ENCODE results near the gene COG2.
"Not testable (repeated sequence)": the region's sequence is repeated elsewhere in the genome, so short reads cannot be mapped to it uniquely, and the experiment has no call there.

The COG2 gene

GRCh38 chr1:230721849-230722522 is 79.7 kb downstream of the COG2 start:
- DNase-seq: not testable (repeated sequence)

DNA sequence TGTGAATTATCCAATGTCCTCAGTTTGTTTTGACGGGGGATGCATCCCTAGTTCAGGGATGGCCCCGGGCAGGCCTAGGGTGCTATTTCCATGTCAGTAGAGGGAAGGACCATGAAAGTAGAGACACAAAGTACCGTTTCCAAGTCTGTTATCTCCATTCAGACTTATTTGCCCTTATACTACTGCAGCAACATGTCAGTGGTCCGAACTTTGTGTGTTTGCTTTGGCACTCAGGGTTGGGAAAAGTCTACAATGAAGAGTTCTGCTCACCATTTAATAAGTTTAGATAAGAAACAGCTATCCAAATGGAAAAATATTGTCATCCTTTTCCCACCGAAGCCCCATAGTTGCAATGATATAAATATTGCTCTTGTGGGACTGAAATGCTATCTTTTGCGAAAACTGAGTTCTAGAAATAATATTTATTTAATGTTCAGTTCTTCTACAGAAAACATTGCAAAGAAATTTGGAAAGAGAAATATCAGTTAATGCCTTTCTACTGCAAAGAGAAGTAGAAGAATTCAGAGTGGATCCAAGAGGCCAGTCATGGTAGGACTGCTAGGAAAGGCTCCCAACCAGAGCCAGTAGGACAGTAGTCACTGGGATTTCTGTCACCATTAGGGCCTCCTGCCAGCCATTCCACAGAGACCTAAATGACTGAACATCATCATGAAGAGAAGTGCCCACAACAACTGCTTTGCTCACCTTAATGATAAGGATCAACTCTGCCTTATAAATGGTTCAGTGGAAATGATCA is 83.2 kb downstream of the COG2 start:
- DNase-seq: no peak

DNA sequence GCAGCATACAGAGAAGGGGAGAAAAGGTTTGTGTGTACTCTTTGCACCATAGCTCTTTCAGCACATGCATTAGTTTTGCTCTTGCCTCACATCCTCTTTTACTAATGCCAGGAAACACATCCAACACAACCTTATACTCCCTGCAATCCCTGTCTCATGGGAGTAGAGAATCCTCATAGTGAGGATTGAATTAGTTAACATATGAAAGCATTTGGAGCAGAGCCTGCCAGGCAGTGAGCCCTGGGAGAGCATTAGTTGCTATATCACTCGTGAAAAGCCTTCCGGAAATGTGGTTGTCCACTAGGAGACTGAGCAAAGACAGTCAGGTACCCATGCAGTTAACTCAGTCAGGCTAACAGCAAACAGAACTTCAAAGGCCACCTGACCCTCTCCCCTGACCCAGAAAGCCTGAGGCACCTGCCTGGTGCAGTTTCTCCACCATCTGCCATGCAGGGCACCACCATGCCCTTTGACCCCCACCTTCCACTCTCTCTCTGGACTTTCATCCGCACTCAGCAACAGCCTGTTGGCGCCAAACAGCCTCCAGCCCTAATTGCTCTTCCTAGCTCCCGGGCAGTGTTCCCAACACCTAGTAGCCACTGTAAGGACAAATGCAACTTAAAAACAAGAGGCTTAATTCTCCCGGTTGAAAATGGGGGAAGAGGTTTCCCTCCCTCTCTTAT is 86.6 kb downstream of the COG2 start:
- no peak for DNase-seq

DNA sequence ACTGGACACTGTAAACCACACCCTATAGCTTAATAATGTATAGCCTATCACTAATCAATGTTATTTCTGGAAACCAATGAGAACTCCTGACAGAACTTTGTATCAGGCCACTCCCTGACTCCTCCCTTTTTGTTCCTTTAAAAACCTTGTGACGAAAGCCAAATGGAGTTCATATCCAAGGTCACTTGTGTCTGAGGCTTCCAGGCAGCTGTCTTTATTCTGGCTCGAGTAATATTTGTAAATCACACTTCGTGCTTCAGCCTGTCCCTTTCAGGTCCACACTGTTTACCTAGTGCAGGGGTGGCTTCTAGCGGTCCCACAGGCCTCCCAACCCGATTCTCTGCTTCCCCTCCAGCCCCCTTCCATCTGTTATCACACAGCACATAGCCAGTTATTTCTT is 88.7 kb downstream of the COG2 start:
- DNase-seq: no peak

GRCh38 chr1:230735447-230735846 is 93.2 kb downstream of the COG2 start:
- DNase-seq: no peak

DNA sequence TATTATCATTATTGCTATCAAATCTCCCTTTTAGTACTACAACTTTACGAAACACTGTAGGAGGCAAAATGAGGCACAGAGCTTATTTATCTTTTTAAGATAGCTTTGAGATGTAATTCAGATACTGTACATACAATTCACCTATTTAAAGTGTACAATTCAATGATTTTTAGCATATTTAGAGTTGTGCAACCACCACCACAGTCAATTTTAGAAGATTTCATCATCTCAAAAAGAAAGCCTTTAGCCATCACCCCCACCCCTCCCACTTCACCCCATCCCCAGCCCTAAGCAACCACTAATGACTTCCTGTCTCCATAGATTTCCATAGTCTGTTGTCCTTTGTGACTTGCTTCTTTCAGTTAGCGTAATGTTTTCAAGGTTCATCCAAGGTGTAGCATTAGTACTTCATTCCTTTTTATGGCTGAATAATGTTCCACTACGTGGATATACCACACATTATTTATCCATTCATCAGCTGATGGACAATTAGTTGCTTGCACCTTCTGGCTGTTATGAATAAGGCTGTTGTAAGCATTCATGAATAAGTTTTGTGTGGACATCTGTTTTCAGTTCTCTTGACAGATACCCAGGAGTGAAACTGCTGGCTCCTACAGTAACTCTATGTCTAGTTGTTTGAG is 95.5 kb downstream of the COG2 start:
- DNase-seq: no peak

DNA sequence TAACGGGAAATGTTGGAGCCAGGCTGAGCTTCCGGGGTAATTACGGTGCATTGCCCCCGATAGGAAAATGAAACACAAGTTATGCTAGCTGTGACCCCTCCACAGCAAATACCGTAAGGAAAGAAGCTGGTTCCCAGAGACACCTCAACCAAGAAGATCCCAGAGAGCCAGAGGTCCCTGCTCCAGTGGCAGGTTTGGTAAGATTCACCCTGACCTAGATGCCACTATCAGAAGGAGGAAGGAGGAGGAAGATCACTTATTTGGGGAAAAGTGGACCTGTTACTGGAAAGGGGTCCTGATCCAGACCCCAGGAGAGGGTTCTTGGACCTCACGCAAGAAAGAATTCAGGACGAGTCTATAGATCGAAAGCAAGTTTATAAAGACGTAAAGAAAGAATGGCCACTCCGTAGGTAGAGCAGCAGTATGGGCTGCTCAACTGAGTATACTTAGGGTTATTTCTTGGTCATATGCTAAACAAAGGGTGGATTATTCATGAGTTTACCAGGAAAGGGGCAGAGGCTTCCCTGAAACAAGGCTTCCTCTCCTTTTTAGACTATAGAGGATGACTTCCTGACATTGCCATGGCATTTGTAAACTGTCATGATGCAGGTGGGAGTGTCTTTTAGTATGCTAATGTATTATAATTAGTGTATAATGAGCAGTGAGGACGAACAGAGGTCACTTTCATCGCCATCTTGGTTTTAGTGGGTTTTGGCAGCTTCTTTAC is 97.4 kb downstream of the COG2 start:
- DNase-seq: no peak

All from NCI-H1930 (cell line).